Tibial nerve (tissue), 4 donors: ENCODE measurements around the gene SEC11C. TPM values are rescaled to one million over a fixed set of nuclear protein-coding genes. Genes with fewer than 3 reads are reported as not detected.

Source experiments
- DNase-seq, 2 donors: peaks; one replicate each; pipeline ENCODE4 v3.0.0-alpha.2; 2019; ENCODE audit warnings: low spot score in 2 of 2
- H3K27ac ChIP-seq, 4 donors: fragments of 200-600 bp; sonication (generic) in 3 of 4; one replicate each; pipeline ENCODE4 v1.5.1; 2017 to 2019; ENCODE audit warnings: mild to moderate bottlenecking in 1 of 4
- H3K27me3 ChIP-seq, 2 donors: fragments of 200-600 bp; sonication (generic) in 1 of 2; one replicate each; pipeline versions ENCODE4 v1.5.1 to v1.6.0; 2017 to 2019
- H3K36me3 ChIP-seq, 3 donors: fragments of 200-600 bp; sonication (generic); one replicate each; pipeline ENCODE4 v1.5.1; 2018 to 2019
- H3K4me1 ChIP-seq, 4 donors: fragments of 200-600 bp; sonication (generic) in 3 of 4; one replicate each; pipeline ENCODE4 v1.5.1; 2017 to 2019
- H3K4me3 ChIP-seq, 4 donors: fragments of 200-600 bp; sonication (generic) in 3 of 4; one replicate each; pipeline ENCODE4 v1.5.1; 2017 to 2019; ENCODE audit warnings: mild to moderate bottlenecking in 1 of 4, moderate library complexity in 1 of 4
- H3K9me3 ChIP-seq, 4 donors: fragments of 200-600 bp; sonication (generic) in 3 of 4; one replicate each; pipeline ENCODE4 v1.5.1; 2017 to 2019
- EP300 ChIP-seq, 2 donors: sonication (generic); formaldehyde crosslinking; IDR thresholded peaks; one replicate each; pipeline ENCODE4 v1.6.1; 2017; ENCODE audit warnings: antibody characterized with exemption in 2 of 2, mild to moderate bottlenecking in 1 of 2
- POLR2A ChIP-seq, 2 donors: fragments of 450-650 bp; IDR thresholded peaks; one replicate each; pipeline ENCODE4 v1.6.1; 2017; ENCODE audit warnings: antibody characterized with exemption in 2 of 2, mild to moderate bottlenecking in 2 of 2, moderate library complexity in 2 of 2
- WGBS, 2 donors: methylation state at CpG; one replicate each; pipeline ENCODE4 v1.1.5; 2018; 5-methylcytosine and 5-hydroxymethylcytosine counted together
- total RNA-seq, 4 donors: library from RNA; depleted of rRNA; stranded (reverse); fragments of >200 nt; gene quantifications; one replicate each; pipeline ENCODE4 v1.1.0, GENCODE V29; 2016
- TF ChIP-seq, protein P1 (sequence below), 5 experiments: fragments of 200-600 bp in 3 of 5; fragments of 450-650 bp in 2 of 5; sonication (generic) in 3 of 5; IDR thresholded peaks; one replicate each; pipeline ENCODE4 v1.5.1; 2016 to 2019; ENCODE audit warnings: antibody characterized with exemption in 5 of 5, mild to moderate bottlenecking in 3 of 5, moderate library complexity in 2 of 5

Gene SEC11C
- total RNA-seq, 4 donors from 2014 or later = 12.2 to 36.7 (median 30.2) TPM

DNA sequence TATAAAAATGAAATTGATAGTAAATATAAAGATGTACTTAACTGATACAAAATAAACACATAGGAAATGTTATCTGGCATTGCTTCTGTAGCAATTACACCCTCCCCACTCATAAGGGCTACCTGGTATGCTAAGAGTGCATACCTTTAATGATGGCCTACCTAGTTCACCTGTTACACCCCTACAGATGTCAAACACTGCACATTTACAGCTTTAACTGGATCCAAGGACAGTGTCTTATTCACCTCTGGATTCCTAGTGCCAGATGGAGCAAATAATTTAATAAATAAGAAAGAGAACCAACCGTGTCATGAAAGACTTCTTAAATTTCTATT, 15.3 kb upstream of the SEC11C start:
- H3K27me3 ChIP-seq = peaks cover 0 to 18% of the 10 kb centered on the region in 2 donors
- no peaks in the 10 kb centered on the region for H3K4me1 ChIP-seq
- TF ChIP-seq POLR2A (IDR thresholded peaks at IDR 0.05) (no peak), EP300 (IDR thresholded peaks at IDR 0.05) (no peak)
- TF ChIP-seq, protein P1, sequence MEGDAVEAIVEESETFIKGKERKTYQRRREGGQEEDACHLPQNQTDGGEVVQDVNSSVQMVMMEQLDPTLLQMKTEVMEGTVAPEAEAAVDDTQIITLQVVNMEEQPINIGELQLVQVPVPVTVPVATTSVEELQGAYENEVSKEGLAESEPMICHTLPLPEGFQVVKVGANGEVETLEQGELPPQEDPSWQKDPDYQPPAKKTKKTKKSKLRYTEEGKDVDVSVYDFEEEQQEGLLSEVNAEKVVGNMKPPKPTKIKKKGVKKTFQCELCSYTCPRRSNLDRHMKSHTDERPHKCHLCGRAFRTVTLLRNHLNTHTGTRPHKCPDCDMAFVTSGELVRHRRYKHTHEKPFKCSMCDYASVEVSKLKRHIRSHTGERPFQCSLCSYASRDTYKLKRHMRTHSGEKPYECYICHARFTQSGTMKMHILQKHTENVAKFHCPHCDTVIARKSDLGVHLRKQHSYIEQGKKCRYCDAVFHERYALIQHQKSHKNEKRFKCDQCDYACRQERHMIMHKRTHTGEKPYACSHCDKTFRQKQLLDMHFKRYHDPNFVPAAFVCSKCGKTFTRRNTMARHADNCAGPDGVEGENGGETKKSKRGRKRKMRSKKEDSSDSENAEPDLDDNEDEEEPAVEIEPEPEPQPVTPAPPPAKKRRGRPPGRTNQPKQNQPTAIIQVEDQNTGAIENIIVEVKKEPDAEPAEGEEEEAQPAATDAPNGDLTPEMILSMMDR (IDR thresholded peaks at IDR 0.05) = no peak
- H3K4me3 ChIP-seq = no peak overlapping the region
- H3K27ac ChIP-seq = no peak overlapping the region
- no peaks in the 10 kb centered on the region for H3K9me3 ChIP-seq
- WGBS, 2 donors = 84 to 88% methylated on average over 1 of the region's 1 CpG
- no peaks in the 10 kb centered on the region for H3K36me3 ChIP-seq
- no peak for DNase-seq

DNA sequence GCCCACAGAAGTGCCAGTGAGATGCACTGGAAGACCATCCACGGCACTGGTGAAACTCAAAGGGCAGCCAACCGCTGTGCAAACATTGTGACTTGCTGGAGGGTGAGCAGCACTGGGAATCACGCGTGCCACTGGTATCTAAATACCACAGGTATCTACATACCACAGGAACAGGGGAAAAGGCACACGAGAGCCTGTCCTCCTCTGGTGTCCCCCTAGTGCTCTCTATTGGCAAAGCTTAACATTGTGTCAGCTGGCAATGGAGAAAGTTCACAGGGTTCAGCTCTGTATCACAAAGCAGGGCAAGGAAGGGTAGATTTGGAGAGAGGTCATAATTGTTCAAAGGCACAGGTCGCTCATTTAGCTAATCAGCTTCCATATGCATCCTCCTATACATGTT, 12.6 kb upstream of the SEC11C start:
- TF ChIP-seq POLR2A (IDR thresholded peaks at IDR 0.05) (no peak), EP300 (IDR thresholded peaks at IDR 0.05) (no peak)
- TF ChIP-seq, protein P1 (IDR thresholded peaks at IDR 0.05) = no peak

DNA sequence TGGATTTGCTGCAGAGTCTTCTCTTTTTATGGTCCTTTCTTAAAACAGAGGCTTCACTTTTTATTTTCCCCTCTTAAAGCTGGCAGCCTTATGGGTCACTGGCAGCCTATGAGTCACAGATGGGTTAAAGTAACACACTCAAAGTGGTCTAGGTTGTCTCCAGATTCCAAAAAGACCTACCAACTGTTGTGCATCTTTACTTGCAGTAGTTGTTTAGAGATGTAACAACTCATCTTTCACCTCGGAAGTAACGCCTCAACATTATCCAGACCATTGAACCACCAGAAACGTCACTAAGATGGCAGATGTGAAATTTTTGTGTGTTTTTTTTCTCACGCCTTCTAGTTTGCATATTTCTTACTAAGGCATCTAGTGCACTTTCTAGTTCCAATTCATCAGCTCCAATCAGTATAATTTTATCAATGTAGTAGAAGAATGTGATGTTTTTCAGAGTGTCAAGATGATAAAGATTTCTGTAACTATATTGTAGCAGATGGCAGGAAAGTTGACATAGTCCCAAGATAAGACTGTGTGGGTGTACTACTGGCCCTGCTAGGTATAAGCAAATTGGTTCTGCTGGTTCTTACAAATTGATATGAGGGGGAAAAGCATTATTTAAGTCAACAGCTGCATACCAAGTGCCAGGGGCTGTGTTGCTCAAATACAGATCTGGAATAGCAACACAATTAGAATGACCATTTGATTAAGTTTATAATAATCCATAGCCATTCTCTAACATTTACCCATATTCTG, 9.6 kb upstream of the SEC11C start:
- no peak for DNase-seq
- Histone ChIP-seq H3K4me3 (no peak overlapping the region), H3K36me3 (no peaks in the 10 kb centered on the region), H3K4me1 (no peaks in the 10 kb centered on the region), H3K27me3 (peaks cover 0 to 33% of the 10 kb centered on the region in 2 donors), H3K9me3 (no peaks in the 10 kb centered on the region), H3K27ac (no peak overlapping the region)
- TF ChIP-seq POLR2A (IDR thresholded peaks at IDR 0.05) = no peak
- TF ChIP-seq EP300 (IDR thresholded peaks at IDR 0.05) = no peak
- TF ChIP-seq, protein P1 (IDR thresholded peaks at IDR 0.05) = no peak
- WGBS, 2 donors = 82 to 85% methylated on average over 4 of the region's 4 CpGs

More for the DNA sequence above, 12.6 kb upstream of the SEC11C start:
- H3K4me1 ChIP-seq = no peaks in the 10 kb centered on the region
- H3K27me3 ChIP-seq = peaks cover 0 to 27% of the 10 kb centered on the region in 2 donors
- no peak overlapping the region for H3K4me3 ChIP-seq
- 59 to 79% methylated on average over 6 of the region's 6 CpGs for WGBS, 2 donors
- H3K36me3 ChIP-seq = no peaks in the 10 kb centered on the region
- H3K9me3 ChIP-seq = no peaks in the 10 kb centered on the region
- no peak overlapping the region for H3K27ac ChIP-seq
- DNase-seq = no peak

DNA sequence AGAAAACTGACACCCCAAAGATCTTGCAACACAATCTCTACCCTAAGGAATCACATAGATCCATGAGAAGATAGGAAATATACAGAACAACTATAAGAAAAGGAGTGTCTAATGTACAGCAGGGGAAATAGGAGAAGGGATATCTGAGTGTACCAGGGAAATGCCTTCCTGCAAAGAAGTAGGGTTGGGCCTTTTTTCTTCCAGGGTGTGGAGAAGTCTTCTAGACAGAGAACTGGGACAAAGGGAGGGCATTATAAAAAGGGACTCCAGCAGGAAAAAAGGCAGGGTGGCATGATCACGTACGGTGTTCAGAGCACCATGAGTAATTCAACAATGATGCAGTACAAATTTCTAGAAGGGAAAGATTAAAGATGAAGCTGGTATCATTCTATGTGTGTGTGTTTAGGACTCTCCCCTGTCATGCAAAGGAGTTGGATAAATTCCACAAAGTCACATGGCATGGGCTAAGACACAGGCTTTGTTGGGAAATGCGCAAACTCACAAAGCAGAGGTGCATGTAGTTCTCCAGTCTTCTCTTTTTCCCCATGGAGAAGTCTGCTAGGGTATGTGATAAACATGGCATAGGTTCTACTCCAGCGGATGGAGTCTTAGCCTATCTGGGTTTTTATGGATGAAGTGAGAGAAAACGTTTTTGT, 6.7 kb upstream of the SEC11C start:
- no peak overlapping the region for H3K27ac ChIP-seq

DNA sequence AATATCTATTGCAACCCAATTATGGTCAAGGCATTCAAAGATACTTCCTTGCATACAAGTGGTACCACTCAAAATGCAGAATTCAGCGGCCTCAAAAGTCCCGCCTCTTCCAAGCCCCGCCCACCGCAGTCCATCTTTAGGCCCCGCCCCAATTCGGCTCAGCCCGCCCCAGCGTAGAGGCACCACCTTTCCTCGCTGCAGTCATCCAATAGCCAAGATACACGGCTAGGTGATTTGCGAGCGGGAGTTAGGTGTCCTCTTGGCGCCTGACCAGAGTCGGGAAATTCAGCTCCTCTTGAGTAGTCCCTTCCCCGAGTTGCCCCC, 431 bp upstream of the SEC11C start:
- Histone ChIP-seq H3K27ac (peak overlapping the region; percentile 56 to 88 (median 84)), H3K9me3 (no peaks in the 10 kb centered on the region), H3K4me1 (peaks cover 0 to 21% (median 15%) of the 10 kb centered on the region in 4 donors), H3K27me3 (no peaks in the 10 kb centered on the region), H3K4me3 (peak overlapping the region; percentile 61 to 86 (median 63)), H3K36me3 (no peaks in the 10 kb centered on the region)
- TF ChIP-seq EP300 (IDR thresholded peaks at IDR 0.05) (no peak), POLR2A (IDR thresholded peaks at IDR 0.05) (no peak)
- TF ChIP-seq, protein P1 (IDR thresholded peaks at IDR 0.05) = no peak
- 0 to 1% methylated on average over 13 to 15 of the region's 15 CpGs for WGBS, 2 donors
- DNase-seq = peak; percentile 58 to 74

More for the DNA sequence above, 6.7 kb upstream of the SEC11C start:
- DNase-seq = no peak
- Histone ChIP-seq H3K4me3 (no peak overlapping the region), H3K9me3 (no peaks in the 10 kb centered on the region), H3K36me3 (no peaks in the 10 kb centered on the region), H3K4me1 (no peaks in the 10 kb centered on the region), H3K27me3 (peaks cover 0 to 20% of the 10 kb centered on the region in 2 donors)
- TF ChIP-seq POLR2A (IDR thresholded peaks at IDR 0.05) (no peak), EP300 (IDR thresholded peaks at IDR 0.05) (no peak)
- TF ChIP-seq, protein P1 (IDR thresholded peaks at IDR 0.05) = no peak
- WGBS, 2 donors = 74 to 79% methylated on average over 5 of the region's 5 CpGs
